GM23248 (cell line): ENCODE data around the gene PIH1D1. TPM values are rescaled to one million over a fixed set of nuclear protein-coding genes. Genes with fewer than 3 reads are reported as not detected.

Experiments
- DNase-seq: peaks from one replicate; pipeline ENCODE4 v3.0.0-alpha.2; 2015
- H2AFZ ChIP-seq: fragments of 200-600 bp; sonication (generic); 2 replicates; pipeline ENCODE4 v1.6.1; 2016; ENCODE audit warnings: antibody characterized with exemption
- H3F3A ChIP-seq: fragments of 200-600 bp; sonication (generic); 2 replicates; pipeline ENCODE4 v1.6.1; 2016; ENCODE audit warnings: mild to moderate bottlenecking, antibody characterized with exemption, mixed run types; ENCODE audit not compliant: insufficient read depth
- H3K27ac ChIP-seq: fragments of 200-600 bp; sonication (generic); 2 replicates; pipeline ENCODE4 v1.5.1; 2016; ENCODE audit warnings: mild to moderate bottlenecking
- H3K27me3 ChIP-seq: fragments of 200-600 bp; sonication (generic); replicated peaks from 2 replicates; pipeline ENCODE4 v1.6.1; 2016; ENCODE audit warnings: mild to moderate bottlenecking; ENCODE audit not compliant: insufficient read depth
- H3K36me3 ChIP-seq: fragments of 200-600 bp; sonication (generic); 2 replicates; pipeline ENCODE4 v1.6.1; 2016; ENCODE audit warnings: low read depth, mild to moderate bottlenecking
- H3K4me1 ChIP-seq: fragments of 200-600 bp; sonication (generic); 2 replicates; pipeline ENCODE4 v1.6.1; 2016; ENCODE audit warnings: mild to moderate bottlenecking; ENCODE audit not compliant: insufficient read depth
- H3K4me2 ChIP-seq: fragments of 200-600 bp; sonication (generic); one replicate; pipeline ENCODE4 v1.6.1; 2016; ENCODE audit warnings: mild to moderate bottlenecking; ENCODE audit not compliant: unreplicated experiment
- H3K4me3 ChIP-seq: fragments of 200-600 bp; sonication (generic); 2 replicates; pipeline ENCODE4 v1.5.1; 2016; ENCODE audit warnings: mild to moderate bottlenecking
- H3K79me2 ChIP-seq: fragments of 200-600 bp; sonication (generic); 2 replicates; pipeline ENCODE4 v1.6.1; 2016; ENCODE audit warnings: mild to moderate bottlenecking; ENCODE audit not compliant: insufficient read depth
- H3K9ac ChIP-seq: fragments of 200-600 bp; sonication (generic); 2 replicates; pipeline ENCODE4 v1.6.1; 2016; ENCODE audit warnings: mild to moderate bottlenecking
- H3K9me2 ChIP-seq: fragments of 200-600 bp; sonication (generic); 2 replicates; pipeline ENCODE4 v1.6.1; 2016; ENCODE audit warnings: mixed run types, mild to moderate bottlenecking, moderate library complexity; ENCODE audit not compliant: insufficient read depth
- H3K9me3 ChIP-seq: fragments of 200-600 bp; sonication (generic); one replicate; pipeline ENCODE4 v1.6.1; 2017; ENCODE audit warnings: low read depth
- H4K20me1 ChIP-seq: fragments of 200-600 bp; sonication (generic); 2 replicates; pipeline ENCODE4 v1.6.0; 2016; ENCODE audit not compliant: insufficient read depth
- EZH2 ChIP-seq: fragments of 200-600 bp; sonication (generic); IDR thresholded peaks from 2 replicates; pipeline ENCODE4 v1.6.1; 2018; ENCODE audit warnings: antibody characterized with exemption, mild to moderate bottlenecking; ENCODE audit not compliant: insufficient read depth, poor library complexity, severe bottlenecking
- EZH2phosphoT487 ChIP-seq: fragments of 200-600 bp; sonication (generic); IDR thresholded peaks from 2 replicates; pipeline ENCODE4 v1.6.1; 2018; ENCODE audit warnings: antibody characterized with exemption, moderate library complexity, mild to moderate bottlenecking, low read depth; ENCODE audit not compliant: insufficient read depth
- WGBS, 2 experiments: methylation state at CpG; one replicate each; pipeline ENCODE4 v1.1.6; 2015 to 2017; ENCODE audit warnings: low lambda C conversion rate in 2 of 2, low coverage in 1 of 2; ENCODE audit errors: missing lambda C conversion rate in 2 of 2; 5-methylcytosine and 5-hydroxymethylcytosine counted together
- in situ Hi-C: fragments of 300-500 bp; cut with MboI; formaldehyde crosslinking; loops from 2 replicates; pipeline ENCODE4 v1.15.0; 2020
- polyA plus RNA-seq: library from polyadenylated mRNA; unstranded; fragments of >200 nt; fragmentation: Nextera tagmentation; extraction: Ambion mirVana; gene quantifications from 2 replicates; pipeline ENCODE4 v1.2.1, GENCODE V29; 2016
- total RNA-seq: library from RNA; depleted of rRNA; stranded (reverse); fragments of >200 nt; shearing (Covaris generic); gene quantifications from 2 replicates; pipeline ENCODE4 v1.2.3, GENCODE V29; 2014

The PIH1D1 gene
- total and polyA plus RNA-seq, 2 experiments from 2014 or later, result 73.5 to 90.2 TPM

DNA sequence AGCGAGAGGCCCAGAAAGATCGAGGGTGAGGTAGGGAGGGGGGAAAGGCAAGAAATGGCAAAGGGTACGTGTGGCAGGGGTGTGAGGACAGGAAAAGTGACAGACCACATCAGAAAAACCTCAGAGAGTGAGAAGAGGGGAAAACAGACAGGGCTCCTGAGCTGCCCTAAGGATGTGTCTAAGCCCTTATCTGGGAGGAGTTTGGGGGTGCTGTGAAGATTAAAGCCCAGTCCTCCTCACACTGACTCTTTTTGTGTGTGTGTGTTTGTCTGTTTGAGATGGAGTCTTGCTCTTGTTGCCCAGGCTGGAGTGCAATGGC is 27.7 kb downstream of the PIH1D1 start:
- Histone ChIP-seq H4K20me1 (no peaks in the 10 kb centered on the region), H3K9me3 (no peaks in the 10 kb centered on the region), H3F3A (no peaks in the 10 kb centered on the region), H2AFZ (no peak overlapping the region), H3K9ac (no peak overlapping the region), H3K79me2 (no peaks in the 10 kb centered on the region), H3K9me2 (no peaks in the 10 kb centered on the region), H3K4me3 (no peak overlapping the region), H3K36me3 (no peaks in the 10 kb centered on the region), H3K4me1 (0 out of 2 replicates have a peak, but pooled peaks cover 5% of the 10 kb centered on the region), H3K4me2 (no peak overlapping the region), H3K27me3 (peaks cover 85% of the 10 kb centered on the region), H3K27ac (no peak overlapping the region)
- in situ Hi-C loops, result no loop called here
- whole genome bisulfite sequencing, 2 experiments, result 12 to 26% methylated on average over 3 of the region's 3 CpGs
- TF ChIP-seq EZH2 (no peak), EZH2phosphoT487 (no peak)
- no peak for DNase-seq

DNA sequence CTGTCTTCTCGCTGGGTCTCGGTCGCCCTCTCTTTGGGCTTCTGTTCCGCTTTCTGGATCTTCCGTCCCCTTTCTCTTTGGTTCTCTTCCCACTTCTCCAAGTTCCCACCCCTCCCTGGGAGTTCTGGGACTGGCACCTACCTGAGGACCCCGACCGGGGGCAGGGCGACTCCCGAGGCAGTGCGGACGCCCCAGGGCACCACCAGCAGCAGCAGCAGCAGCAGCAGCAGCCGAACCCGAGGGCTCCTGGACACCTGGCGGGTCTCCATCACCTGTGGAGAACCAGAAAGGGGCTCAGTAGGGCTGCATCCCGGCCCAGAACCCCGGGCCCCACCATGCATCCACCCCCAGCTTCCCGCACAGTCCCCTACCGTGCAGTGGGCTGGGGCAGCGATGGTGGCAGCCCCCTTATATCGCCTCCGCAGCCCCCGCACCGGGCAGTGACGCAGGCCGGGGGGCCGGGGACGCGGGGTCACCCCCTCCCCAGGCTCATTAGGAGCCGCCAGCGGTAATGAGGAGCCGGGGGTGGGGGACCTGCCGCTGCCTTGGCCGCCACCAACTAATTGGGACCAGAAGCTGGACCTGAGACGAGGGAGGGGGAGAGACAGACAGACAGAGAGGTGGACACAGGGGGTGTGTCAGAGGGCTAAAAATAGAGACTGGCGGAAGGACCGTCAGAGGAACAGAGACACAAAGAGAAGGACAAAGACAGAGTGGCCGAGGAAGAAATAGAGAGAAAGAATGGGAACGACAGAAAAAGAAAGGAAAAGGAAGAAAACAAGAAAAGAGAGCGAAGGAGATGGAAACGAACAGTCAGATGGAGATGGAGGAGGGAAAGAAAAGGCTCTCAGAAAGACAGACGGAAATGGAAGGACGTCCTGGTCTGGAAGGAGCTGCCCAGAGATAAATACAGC is 28.3 kb downstream of the PIH1D1 start, which contains the start of gene PTH2:
Gene PTH2, minus strand, starts transcription at position 371 of the 914 bp plus-strand sequence. Its CDS starts 102 bp downstream, at position 269.
- Histone ChIP-seq H3K9me3 (no peaks in the 10 kb centered on the region), H3K9ac (no peak within 1 kb of the TSS), H3K27ac (no peak within 1 kb of the TSS), H3K79me2 (no peaks in the 10 kb centered on the region), H3F3A (no peaks in the 10 kb centered on the region), H3K27me3 (peaks cover 85% of the 10 kb centered on the region), H2AFZ (no peak within 1 kb of the TSS), H3K36me3 (no peaks in the 10 kb centered on the region), H4K20me1 (no peaks in the 10 kb centered on the region), H3K9me2 (no peaks in the 10 kb centered on the region), H3K4me1 (0 out of 2 replicates have a peak, but pooled peaks cover 5% of the 10 kb centered on the region), H3K4me2 (peak within 1 kb of the TSS; percentile 21), H3K4me3 (no peak within 1 kb of the TSS)
- TF ChIP-seq EZH2 (no peak), EZH2phosphoT487 (0 out of 2 replicates have a peak, but pooled peaks have one; percentile 4)
- 6 to 11% methylated on average over 32 to 42 of the region's 42 CpGs for WGBS, 2 experiments
- DNase-seq, result no peak
- in situ Hi-C loops, result no loop called here

DNA sequence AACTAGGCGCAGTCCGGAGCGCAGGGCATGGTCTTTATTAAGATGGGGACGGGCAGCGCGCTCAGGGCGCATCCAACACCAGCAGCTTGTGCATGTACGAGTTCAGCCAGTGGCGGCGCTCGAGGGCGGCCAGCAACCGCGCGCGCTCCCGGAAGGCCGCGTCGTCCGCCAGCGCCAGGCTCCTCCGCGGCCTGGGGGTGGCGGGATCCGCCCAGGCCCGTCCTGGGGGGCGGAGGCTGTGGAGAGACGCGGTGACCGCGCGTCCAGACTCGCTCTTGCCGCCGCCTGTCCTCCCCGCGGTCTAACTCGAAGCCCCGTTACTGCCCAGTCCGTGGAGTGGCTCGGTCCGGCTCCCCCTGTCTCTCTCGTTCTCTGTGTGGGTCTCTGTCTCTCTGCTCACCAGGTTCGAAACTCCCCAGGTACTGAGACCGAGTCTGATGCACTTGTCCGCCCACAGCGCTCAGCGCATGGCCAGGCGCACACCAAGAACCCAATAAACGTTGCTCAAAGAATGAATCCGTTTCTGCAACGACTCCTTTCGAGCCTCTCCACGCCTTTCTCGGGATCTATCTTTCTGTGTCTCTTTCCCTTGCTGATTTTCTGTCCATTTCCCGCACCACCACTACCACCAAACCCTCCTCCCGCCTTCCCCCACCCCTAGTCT is 29.1 kb downstream of the PIH1D1 start:
- Histone ChIP-seq H3K4me3 (no peak overlapping the region), H3K4me1 (0 out of 2 replicates have a peak, but pooled peaks cover 5% of the 10 kb centered on the region), H3K9me3 (no peaks in the 10 kb centered on the region), H3K79me2 (no peaks in the 10 kb centered on the region), H3F3A (no peaks in the 10 kb centered on the region), H3K27me3 (peaks cover 80% of the 10 kb centered on the region), H3K27ac (no peak overlapping the region), H3K36me3 (no peaks in the 10 kb centered on the region), H4K20me1 (no peaks in the 10 kb centered on the region), H3K9me2 (no peaks in the 10 kb centered on the region), H3K4me2 (peak overlapping the region; percentile 21), H3K9ac (no peak overlapping the region), H2AFZ (no peak overlapping the region)
- TF ChIP-seq EZH2 (peak; percentile 90), EZH2phosphoT487 (peak; percentile 47; the same call in 1 of the 2 replicates)
- 6 to 8% methylated on average over 34 to 52 of the region's 58 CpGs for WGBS, 2 experiments
- DNase-seq, result peak; percentile 63
- in situ Hi-C loops, result no loop called here

DNA sequence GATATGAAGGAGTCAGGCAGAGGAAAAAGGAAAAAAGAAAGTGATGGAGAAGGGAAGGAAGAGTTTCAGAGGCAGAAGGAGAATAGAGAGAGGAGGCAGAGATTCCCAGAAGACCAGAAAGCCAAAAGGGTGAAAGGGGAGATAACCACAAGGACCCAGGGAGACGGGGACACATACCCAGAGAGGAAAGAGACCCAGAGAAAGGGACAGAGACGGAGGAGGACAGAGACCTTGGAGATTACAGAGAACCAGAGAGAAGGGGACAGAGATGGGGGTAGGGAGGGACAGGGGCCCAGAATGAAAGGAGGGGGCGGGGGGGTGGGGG is 29.8 kb downstream of the PIH1D1 start:
- Histone ChIP-seq H3F3A (no peaks in the 10 kb centered on the region), H3K9ac (no peak overlapping the region), H3K36me3 (no peaks in the 10 kb centered on the region), H2AFZ (no peak overlapping the region), H3K27ac (no peak overlapping the region), H3K4me3 (no peak overlapping the region), H3K9me3 (no peaks in the 10 kb centered on the region), H4K20me1 (no peaks in the 10 kb centered on the region), H3K9me2 (no peaks in the 10 kb centered on the region), H3K4me2 (no peak overlapping the region), H3K79me2 (no peaks in the 10 kb centered on the region), H3K4me1 (0 out of 2 replicates have a peak, but pooled peaks cover 5% of the 10 kb centered on the region), H3K27me3 (peaks cover 73% of the 10 kb centered on the region)
- DNase-seq, result no peak
- in situ Hi-C loops, result no loop called here
- no peak for TF ChIP-seq EZH2
- no peak for TF ChIP-seq EZH2phosphoT487
- WGBS, 2 experiments, result 15 to 30% methylated on average over 2 to 3 of the region's 3 CpGs
